SK-N-SH treated with all-trans-retinoic acid at 6 μM for 48 hours (cell line): ENCODE data around the gene CLEC3B.

Experiments
- ZNF565 ChIP-seq: fragments of 450-650 bp; formaldehyde crosslinking; conservative IDR thresholded peaks from 2 replicates; pipeline ENCODE4 v1.5.0; 2020; ENCODE audit warnings: low read depth, mild to moderate bottlenecking, moderate library complexity
- ZNF70 ChIP-seq: fragments of 450-650 bp; formaldehyde crosslinking; IDR thresholded peaks from 2 replicates; pipeline ENCODE4 v1.5.0; 2020; ENCODE audit warnings: mild to moderate bottlenecking, moderate library complexity

GRCh38 chr3:45011756-45012508 lies 14.2 kb upstream of the CLEC3B start:
- no peak for TF ChIP-seq ZNF70 (CRISPR knock-in tag)
- TF ChIP-seq ZNF565: no peak
